ENCODE measurements around the gene CA5A. TPM values are rescaled to one million over a fixed set of nuclear protein-coding genes. Genes with fewer than 3 reads are reported as not detected.
"Not testable (repeated sequence)": the region's sequence is repeated elsewhere in the genome, so short reads cannot be mapped to it uniquely, and the experiment has no call there.

CA5A gene
- total and polyA plus RNA-seq, 2 of the 13 experiments (the other 11 are each of a cell fraction or from before 2014, with no cell fraction given): 66.8 to 106 TPM

GRCh38 chr16:87934752-87935425, 1.4 kb downstream of the CA5A start (continued):
- peak; percentile 12; the same call in 1 of the 2 replicates for TF ChIP-seq SPEN (CRISPR knock-in tag; IDR thresholded peaks at IDR 0.05; ENCODE audit: low read depth)
- TF ChIP-seq ZNF34 (CRISPR knock-in tag; IDR thresholded peaks at IDR 0.05; ENCODE audit: borderline replicate concordance): 0 out of 2 replicates have a peak, but pooled peaks have one; percentile 22
- TF ChIP-seq ZBTB42 (CRISPR knock-in tag; IDR thresholded peaks at IDR 0.05): 0 out of 2 replicates have a peak, but pooled peaks have one; percentile 21
- TF ChIP-seq, protein P1, sequence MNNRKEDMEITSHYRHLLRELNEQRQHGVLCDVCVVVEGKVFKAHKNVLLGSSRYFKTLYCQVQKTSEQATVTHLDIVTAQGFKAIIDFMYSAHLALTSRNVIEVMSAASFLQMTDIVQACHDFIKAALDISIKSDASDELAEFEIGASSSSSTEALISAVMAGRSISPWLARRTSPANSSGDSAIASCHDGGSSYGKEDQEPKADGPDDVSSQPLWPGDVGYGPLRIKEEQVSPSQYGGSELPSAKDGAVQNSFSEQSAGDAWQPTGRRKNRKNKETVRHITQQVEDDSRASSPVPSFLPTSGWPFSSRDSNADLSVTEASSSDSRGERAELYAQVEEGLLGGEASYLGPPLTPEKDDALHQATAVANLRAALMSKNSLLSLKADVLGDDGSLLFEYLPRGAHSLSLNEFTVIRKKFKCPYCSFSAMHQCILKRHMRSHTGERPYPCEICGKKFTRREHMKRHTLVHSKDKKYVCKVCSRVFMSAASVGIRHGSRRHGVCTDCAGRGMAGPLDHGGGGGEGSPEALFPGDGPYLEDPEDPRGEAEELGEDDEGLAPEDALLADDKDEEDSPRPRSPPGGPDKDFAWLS (CRISPR knock-in tag; IDR thresholded peaks at IDR 0.05; ENCODE audit: borderline replicate concordance): 0 out of 2 replicates have a peak, but pooled peaks have one; percentile 43
- TF ChIP-seq MAZ (IDR thresholded peaks at IDR 0.05; ENCODE audit: borderline replicate concordance, low read depth, low read length): not testable (repeated sequence)
- TF ChIP-seq MAZ (CRISPR knock-in tag; IDR thresholded peaks at IDR 0.05; ENCODE audit: low read depth): peak; percentile 20; the same call in 1 of the 2 replicates
- 0 out of 2 replicates have a peak, but pooled peaks have one; percentile 70 for TF ChIP-seq ZNF101 (CRISPR knock-in tag; IDR thresholded peaks at IDR 0.05; ENCODE audit: borderline replicate concordance, low read depth)
- TF ChIP-seq GATAD1 (CRISPR knock-in tag; IDR thresholded peaks at IDR 0.05): 0 out of 2 replicates have a peak, but pooled peaks have one; percentile 8
- TF ChIP-seq, protein P2, sequence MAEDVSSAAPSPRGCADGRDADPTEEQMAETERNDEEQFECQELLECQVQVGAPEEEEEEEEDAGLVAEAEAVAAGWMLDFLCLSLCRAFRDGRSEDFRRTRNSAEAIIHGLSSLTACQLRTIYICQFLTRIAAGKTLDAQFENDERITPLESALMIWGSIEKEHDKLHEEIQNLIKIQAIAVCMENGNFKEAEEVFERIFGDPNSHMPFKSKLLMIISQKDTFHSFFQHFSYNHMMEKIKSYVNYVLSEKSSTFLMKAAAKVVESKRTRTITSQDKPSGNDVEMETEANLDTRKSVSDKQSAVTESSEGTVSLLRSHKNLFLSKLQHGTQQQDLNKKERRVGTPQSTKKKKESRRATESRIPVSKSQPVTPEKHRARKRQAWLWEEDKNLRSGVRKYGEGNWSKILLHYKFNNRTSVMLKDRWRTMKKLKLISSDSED (CRISPR knock-in tag; IDR thresholded peaks at IDR 0.05): 0 out of 2 replicates have a peak, but pooled peaks have one; percentile 39
